Neutrophil (primary cell): ENCODE results near the gene AACS.

Experiments used
- H3K27ac ChIP-seq: fragments of 200-600 bp; sonication (generic); 2 replicates; pipeline ENCODE4 v1.5.1; 2016; ENCODE audit warnings: mild to moderate bottlenecking, moderate library complexity
- H3K27me3 ChIP-seq: fragments of 200-600 bp; sonication (generic); 2 replicates; pipeline ENCODE4 v1.6.0; 2016; ENCODE audit warnings: mild to moderate bottlenecking
- H3K36me3 ChIP-seq: fragments of 200-600 bp; sonication (generic); 2 replicates; pipeline ENCODE4 v1.5.1; 2017
- H3K4me1 ChIP-seq, 2 experiments: fragments of 200-600 bp in 1 of 2; sonication (generic) in 1 of 2; 1 replicate in 1 of 2; 2 replicates in 1 of 2; pipeline versions ENCODE4 v1.5.1 to v1.6.1; 2013 to 2016; ENCODE audit warnings: low read depth in 1 of 2, low read length in 1 of 2, mild to moderate bottlenecking in 1 of 2, moderate library complexity in 1 of 2; ENCODE audit not compliant: control insufficient read depth in 1 of 2, insufficient read depth in 1 of 2
- H3K4me3 ChIP-seq, 2 experiments: fragments of 200-600 bp in 1 of 2; sonication (generic) in 1 of 2; 1 replicate in 1 of 2; 2 replicates in 1 of 2; pipeline ENCODE4 v1.5.1; 2013 to 2016; ENCODE audit warnings: low read depth in 1 of 2, low read length in 1 of 2, mild to moderate bottlenecking in 1 of 2, moderate library complexity in 1 of 2
- H3K9me3 ChIP-seq: fragments of 200-600 bp; sonication (generic); 2 replicates; pipeline ENCODE4 v1.5.1; 2016
- CTCF ChIP-seq: fragments of 200-600 bp; sonication (generic); IDR thresholded peaks from 2 replicates; pipeline ENCODE4 v1.5.1; 2016; ENCODE audit warnings: antibody characterized with exemption

Gene AACS

GRCh38 chr12:125152463-125152862 is 87.2 kb downstream of the AACS start:
- Histone ChIP-seq H3K9me3 (no peaks in the 10 kb centered on the region), H3K4me1 (no peaks in the 10 kb centered on the region), H3K4me3 (no peak overlapping the region), H3K27me3 (no peaks in the 10 kb centered on the region), H3K36me3 (no peaks in the 10 kb centered on the region), H3K27ac (no peak overlapping the region)
- no peak for TF ChIP-seq CTCF

- Histone ChIP-seq H3K36me3 (no peaks in the 10 kb centered on the region), H3K9me3 (no peaks in the 10 kb centered on the region), H3K27me3 (no peaks in the 10 kb centered on the region), H3K4me3 (no peak overlapping the region), H3K4me1 (no peaks in the 10 kb centered on the region), H3K27ac (no peak overlapping the region)
- no peak for TF ChIP-seq CTCF
Observed at GRCh38 chr12:125155366-125155765, 90.1 kb downstream of the AACS start.

GRCh38 chr12:125157177-125157576 is 91.9 kb downstream of the AACS start:
- no peak for TF ChIP-seq CTCF
- no peaks in the 10 kb centered on the region for H3K9me3 ChIP-seq
- no peaks in the 10 kb centered on the region for H3K36me3 ChIP-seq
- H3K4me3 ChIP-seq: no peak overlapping the region
- no peak overlapping the region for H3K27ac ChIP-seq
- H3K27me3 ChIP-seq: no peaks in the 10 kb centered on the region
- no peaks in the 10 kb centered on the region for H3K4me1 ChIP-seq

GRCh38 chr12:125159702-125160101 is 94.5 kb downstream of the AACS start:
- Histone ChIP-seq H3K9me3 (no peaks in the 10 kb centered on the region), H3K36me3 (no peaks in the 10 kb centered on the region), H3K27ac (no peak overlapping the region), H3K4me3 (no peak overlapping the region), H3K4me1 (no peaks in the 10 kb centered on the region), H3K27me3 (no peaks in the 10 kb centered on the region)
- TF ChIP-seq CTCF: no peak

GRCh38 chr12:125160281-125160955 is 95.2 kb downstream of the AACS start:
- Histone ChIP-seq H3K4me1 (no peaks in the 10 kb centered on the region), H3K9me3 (no peaks in the 10 kb centered on the region), H3K27me3 (no peaks in the 10 kb centered on the region), H3K27ac (no peak overlapping the region), H3K4me3 (no peak overlapping the region), H3K36me3 (no peaks in the 10 kb centered on the region)
- TF ChIP-seq CTCF: no peak

GRCh38 chr12:125161712-125162022 is 96.4 kb downstream of the AACS start:
- Histone ChIP-seq H3K27ac (no peak overlapping the region), H3K4me1 (no peaks in the 10 kb centered on the region), H3K36me3 (no peaks in the 10 kb centered on the region), H3K27me3 (no peaks in the 10 kb centered on the region), H3K4me3 (no peak overlapping the region), H3K9me3 (no peaks in the 10 kb centered on the region)
- TF ChIP-seq CTCF: no peak
